GM18520 (cell line): Measurements from ENCODE around the gene CLCA4.

ENCODE experiments used
- ATAC-seq: cut with Tn5 transposase; IDR thresholded peaks from one replicate; pipeline ENCODE4 v1.9.1; 2021; ENCODE audit not compliant: unreplicated experiment

The CLCA4 gene

GRCh38 chr1:86616871-86617270, 70.0 kb downstream of the CLCA4 start:
- ATAC-seq = peak; percentile 99

GRCh38 chr1:86618358-86618757, 71.5 kb downstream of the CLCA4 start:
- ATAC-seq = no peak

GRCh38 chr1:86619313-86619712, 72.4 kb downstream of the CLCA4 start:
- ATAC-seq = no peak

- no peak for ATAC-seq
These were observed 74.4 kb downstream of the CLCA4 start for GRCh38 chr1:86621286-86621685.
